NCI-H82 (cell line): ENCODE measurements around the gene TDRD12.
A peak's percentile ranks its signal among the peaks of the same experiment; 100 is the strongest.
"Not testable (repeated sequence)": the region's sequence is repeated elsewhere in the genome, so short reads cannot be mapped to it uniquely, and the experiment has no call there.

ENCODE experiments used
- DNase-seq: peaks from one replicate; lab custom pipeline; 2025; lab: John Stamatoyannopoulos, UW

Gene TDRD12

GRCh38 chr19:32830231-32831014, 110.9 kb downstream of the TDRD12 start:
- DNase-seq: no peak

GRCh38 chr19:32831611-32832010, 112.0 kb downstream of the TDRD12 start:
- no peak for DNase-seq

DNA sequence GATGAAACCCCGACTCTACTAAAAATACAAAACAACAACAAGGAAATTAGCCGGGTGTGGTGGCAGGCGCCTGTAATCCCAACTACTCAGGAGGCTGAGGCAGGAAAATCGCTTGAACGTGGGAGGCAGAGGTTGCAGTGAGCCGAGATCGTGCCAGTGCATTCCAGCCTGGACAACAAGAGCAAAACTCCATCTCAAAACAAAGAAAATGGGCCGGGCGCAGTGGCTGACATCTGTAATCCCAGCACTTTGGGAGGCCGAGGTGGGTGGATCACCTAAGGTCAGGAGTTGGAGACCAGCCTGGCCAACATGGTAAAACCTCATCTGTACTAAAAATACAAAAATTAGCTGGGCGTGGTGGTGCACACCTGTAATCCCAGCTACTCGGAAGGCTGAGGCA, 112.5 kb downstream of the TDRD12 start:
- DNase-seq: not testable (repeated sequence)

- not testable (repeated sequence) for DNase-seq
These were observed 113.3 kb downstream of the TDRD12 start for GRCh38 chr19:32832825-32833224.

- DNase-seq: not testable (repeated sequence)
These were observed 113.8 kb downstream of the TDRD12 start for GRCh38 chr19:32833388-32833787.

DNA sequence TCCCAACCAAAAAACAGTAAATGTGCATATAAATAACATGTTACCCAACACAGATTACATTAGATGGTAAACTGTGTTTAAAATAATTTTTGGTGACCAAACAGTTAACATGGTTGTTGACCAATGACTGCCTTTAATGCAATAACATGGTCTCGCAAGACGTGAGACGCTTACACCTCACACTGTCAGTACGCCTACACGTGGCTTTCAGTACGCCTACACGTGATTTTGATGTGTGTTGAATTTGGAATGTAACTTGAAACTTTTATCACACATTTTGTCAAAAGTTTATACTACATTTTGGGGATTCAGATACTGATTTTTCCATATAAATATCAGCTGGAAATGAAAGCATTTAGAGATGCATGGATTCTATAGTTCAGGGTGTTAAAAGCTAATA, 118.0 kb downstream of the TDRD12 start:
- no peak for DNase-seq

GRCh38 chr19:32842061-32842460, 122.5 kb downstream of the TDRD12 start:
- no peak for DNase-seq

DNA sequence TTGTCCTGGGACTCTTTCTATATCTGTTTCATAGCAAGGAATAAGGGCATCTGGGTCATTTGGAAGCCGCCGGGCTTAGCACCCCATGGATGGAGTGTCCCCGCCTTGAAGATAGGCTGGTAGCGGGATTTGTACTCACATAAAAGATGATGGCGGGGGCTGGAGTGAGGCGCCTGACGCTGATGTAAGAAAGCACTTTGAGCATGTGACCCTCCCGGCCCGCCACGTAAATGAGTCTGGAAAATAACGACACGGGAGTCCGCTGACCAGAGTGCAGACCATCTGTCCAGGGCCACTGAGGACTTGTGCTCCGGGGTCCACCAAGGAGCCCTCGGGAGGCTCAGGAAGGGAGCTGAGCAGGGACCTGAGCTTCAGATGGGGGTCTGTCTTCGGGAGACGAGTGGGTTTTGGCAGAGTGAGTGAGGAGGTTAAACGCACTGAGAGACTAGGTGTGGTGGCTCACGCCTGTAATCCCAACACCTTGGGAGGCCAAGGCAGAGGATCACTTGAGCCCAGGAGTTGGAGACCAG, 124.2 kb downstream of the TDRD12 start:
- DNase-seq: no peak

DNA sequence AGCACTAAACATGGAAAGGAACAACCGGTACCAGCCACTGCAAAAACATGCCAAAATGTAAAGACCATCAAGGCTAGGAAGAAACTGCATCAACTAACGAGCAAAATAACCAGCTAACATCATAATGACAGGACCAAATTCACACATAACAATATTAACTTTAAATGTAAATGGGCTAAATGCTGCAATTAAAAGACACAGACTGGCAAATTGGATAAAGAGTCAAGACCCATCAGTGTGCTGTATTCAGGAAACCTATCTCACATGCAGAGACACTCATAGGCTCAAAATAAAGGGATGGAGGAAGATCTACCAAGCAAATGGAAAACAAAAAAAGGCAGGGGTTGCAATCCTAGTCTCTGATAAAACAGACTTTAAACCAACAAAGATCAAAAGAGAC, 128.5 kb downstream of the TDRD12 start:
- not testable (repeated sequence) for DNase-seq

- no peak for DNase-seq
These were observed 132.6 kb downstream of the TDRD12 start for GRCh38 chr19:32852216-32852615.

DNA sequence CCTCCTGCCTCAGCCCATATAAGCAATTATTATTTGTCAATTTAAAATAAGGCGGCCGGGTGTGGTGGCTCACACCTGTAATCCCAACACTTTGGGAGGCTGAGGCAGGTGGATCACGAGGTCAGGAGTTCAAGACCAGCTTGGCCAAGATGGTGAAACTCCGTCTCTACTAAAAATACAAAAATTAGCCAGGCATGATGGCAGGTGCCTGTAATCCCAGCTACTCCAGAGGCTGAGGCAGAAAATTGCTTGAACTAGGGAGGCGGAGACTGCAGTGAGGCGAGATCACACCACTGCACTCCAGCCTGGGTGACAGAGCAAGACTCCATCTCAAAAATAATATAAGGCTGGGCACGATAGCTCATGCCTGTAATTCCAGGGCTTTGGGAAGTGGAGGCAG, 137.3 kb downstream of the TDRD12 start:
- not testable (repeated sequence) for DNase-seq

- DNase-seq: no peak
These were observed 138.0 kb downstream of the TDRD12 start for GRCh38 chr19:32857584-32857983.

- no peak for DNase-seq
These were observed 138.6 kb downstream of the TDRD12 start for GRCh38 chr19:32858155-32858554.

GRCh38 chr19:32858559-32858958, 139.0 kb downstream of the TDRD12 start:
- DNase-seq: no peak

GRCh38 chr19:32859591-32859990, 140.0 kb downstream of the TDRD12 start:
- DNase-seq: no peak

- no peak for DNase-seq
These were observed 142.0 kb downstream of the TDRD12 start for GRCh38 chr19:32861596-32861995.

- no peak for DNase-seq
These were observed 142.6 kb downstream of the TDRD12 start for GRCh38 chr19:32862173-32862572.

DNA sequence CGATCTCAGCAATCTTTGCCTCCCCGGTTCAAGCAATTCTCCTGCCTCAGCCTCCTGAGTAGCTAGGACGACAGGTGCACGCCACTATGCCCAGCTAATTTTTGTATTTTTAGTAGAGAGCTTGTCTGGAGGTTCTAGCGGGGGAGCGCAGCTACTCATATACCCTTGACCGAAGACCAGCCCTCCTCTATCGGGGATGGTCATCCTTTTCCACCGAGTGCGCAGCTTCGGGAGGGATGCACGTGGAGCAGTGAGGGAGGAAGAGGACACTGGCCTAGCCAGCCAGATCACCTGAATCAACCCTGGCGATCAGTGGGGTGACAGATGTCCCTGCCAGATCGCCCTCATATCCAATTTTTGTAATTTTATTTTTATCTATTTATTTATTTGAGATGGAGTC, 143.2 kb downstream of the TDRD12 start:
- DNase-seq: no peak

GRCh38 chr19:32863301-32863700, 143.7 kb downstream of the TDRD12 start:
- DNase-seq: no peak

DNA sequence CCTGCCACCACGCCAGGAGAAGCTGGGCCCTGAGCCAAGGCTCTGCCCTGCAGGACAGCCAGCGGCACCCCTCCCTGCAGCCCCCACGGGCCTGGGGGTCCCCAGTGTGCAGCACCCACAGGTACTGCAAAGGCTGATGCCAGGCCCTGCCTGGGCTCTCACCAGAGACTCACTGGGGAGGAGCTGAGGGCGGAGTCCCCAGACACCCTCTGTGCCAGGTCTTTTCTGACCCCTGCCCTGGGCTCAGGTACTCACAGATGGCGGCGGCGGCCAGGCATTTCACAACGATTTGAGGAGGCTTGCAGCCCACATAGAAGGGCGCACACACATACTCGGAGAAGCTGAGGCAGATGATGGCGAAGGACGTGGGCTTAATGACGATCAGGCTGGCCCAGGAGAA, 144.3 kb downstream of the TDRD12 start:
- DNase-seq: no peak

DNA sequence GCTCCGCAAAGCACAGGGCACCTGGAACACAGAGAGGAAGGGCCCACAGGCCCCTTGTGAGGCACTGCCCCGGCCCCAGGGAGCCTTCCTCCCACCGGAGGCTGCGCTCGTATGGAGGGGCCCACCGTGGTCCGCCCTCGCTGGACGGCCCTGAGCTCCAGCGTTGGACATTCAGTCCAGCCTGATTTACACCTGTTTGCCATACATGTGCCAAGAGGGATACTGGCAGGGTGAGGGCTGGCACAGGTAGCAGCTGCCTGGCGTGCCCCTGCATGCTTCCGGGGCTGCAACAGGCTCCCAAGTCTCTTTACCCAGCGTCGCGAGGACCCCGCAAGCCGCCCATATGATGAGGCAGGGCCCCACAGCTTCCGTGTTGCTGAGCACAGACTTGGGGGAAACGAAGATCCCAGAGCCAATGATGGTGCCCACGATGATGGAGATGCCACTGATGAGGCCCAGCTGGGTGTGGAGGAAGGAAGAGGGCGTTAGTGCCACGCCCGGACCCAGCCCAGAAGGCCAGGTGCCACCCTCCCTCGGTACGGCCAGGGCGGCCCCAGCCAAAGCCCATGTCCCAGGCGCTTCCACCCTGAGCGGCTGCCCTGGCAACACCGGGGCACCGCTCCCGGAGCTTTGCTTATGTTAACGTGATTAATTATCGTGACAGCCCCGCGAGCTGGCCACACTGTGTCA, 144.9 kb downstream of the TDRD12 start:
- DNase-seq: no peak

DNA sequence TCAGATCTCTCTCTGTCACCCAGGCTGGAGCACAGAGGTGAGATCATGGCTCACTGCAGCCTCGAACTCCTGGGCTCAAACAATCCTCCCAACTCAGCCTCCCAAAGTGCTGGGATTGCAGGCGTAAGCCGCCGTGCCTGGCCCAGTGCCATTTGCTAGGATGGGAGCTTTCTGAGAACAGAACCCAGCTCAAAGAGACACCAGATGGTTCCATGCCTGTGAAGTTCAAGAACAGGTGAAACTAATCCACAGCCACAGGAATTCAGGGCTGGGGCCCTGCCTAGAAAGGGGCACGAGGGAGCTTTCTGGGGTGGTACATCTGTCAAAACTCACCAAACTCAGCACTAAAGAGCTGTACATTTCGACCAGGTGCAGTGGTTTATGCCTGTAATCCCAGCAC, 145.8 kb downstream of the TDRD12 start:
- DNase-seq: peak; percentile 49

DNA sequence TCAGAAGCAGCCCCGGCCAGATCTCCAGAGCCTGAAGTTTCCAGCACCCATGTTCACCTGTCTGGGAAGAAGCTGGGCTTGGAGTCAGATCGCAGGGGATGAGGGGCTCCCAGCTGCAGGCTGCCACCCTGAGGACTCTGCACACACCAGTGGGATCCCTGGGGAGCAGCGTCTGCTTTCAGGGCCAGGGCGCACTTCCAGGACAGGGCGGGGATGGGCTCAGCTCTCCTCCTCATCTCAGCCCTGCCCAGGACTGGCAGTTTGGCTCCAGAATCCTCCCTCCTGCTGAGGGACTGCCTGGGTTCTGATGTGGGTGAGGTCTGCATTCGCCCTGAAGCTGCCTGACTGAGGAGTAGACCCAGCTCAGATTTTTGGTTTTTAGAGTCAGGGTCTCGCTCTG, 146.5 kb downstream of the TDRD12 start:
- no peak for DNase-seq
